NB4 (cell line): ENCODE data around the gene FSTL5.

Source experiments
- CTCF ChIP-seq: IDR thresholded peaks from one replicate; pipeline ENCODE4 v1.5.1; 2012; ENCODE audit warnings: low read depth, low read length
- POLR2A ChIP-seq: IDR thresholded peaks from 2 replicates; pipeline ENCODE4 v1.6.1; 2011; ENCODE audit warnings: mild to moderate bottlenecking; ENCODE audit not compliant: insufficient read length; ENCODE audit errors: extremely low read depth

DNA sequence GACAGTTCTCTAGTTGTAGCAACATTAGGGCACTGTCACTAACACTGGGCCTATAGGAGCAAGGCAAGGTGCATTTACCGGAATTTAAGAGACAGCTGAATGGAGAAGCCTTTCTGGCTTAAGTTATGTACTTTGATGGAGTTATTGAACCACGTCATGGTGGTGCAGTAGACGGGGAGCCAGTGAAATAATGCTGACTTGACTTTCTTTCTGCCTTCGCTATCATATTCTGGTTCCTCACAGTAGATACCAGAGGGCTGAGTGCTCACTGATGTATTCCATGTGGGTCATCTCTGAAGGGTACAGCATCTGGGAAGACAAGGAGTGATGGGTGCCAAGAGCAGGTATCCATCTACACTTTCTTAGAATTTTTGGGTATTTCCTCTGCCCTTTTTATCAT is 802.8 kb downstream of the FSTL5 start:
- TF ChIP-seq CTCF (no peak), POLR2A (no peak)
